ENCODE results near the gene CDC42. TPM values are rescaled to one million over a fixed set of nuclear protein-coding genes. Genes with fewer than 3 reads are reported as not detected.

CDC42 gene
- total RNA-seq, 1 donor from 2014 or later: 366 TPM

- Mint-ChIP-seq H3K36me3 (ENCODE audit: low read depth, unreplicated experiment) (peaks cover 12% of the 10 kb centered on the region), H3K4me3 (ENCODE audit: unreplicated experiment) (no peak overlapping the region), H3K27me3 (ENCODE audit: low read depth, unreplicated experiment) (no peaks in the 10 kb centered on the region), H3K9me3 (ENCODE audit: unreplicated experiment) (no peaks in the 10 kb centered on the region), H3K27ac (ENCODE audit: unreplicated experiment) (peak overlapping the region; percentile 75), H3K4me1 (ENCODE audit: low read depth, unreplicated experiment) (peaks cover 37% of the 10 kb centered on the region)
- TF ChIP-seq EZH2 (IDR thresholded peaks at IDR 0.05; ENCODE audit: insufficient read depth, low read length) (no peak), CTCF (IDR thresholded peaks at IDR 0.05; ENCODE audit: insufficient read depth, low read depth, low read length) (no peak)
- Histone ChIP-seq H3K4me3 (ENCODE audit: insufficient read depth, low read depth, low read length) (no peak overlapping the region), H3K36me3 (ENCODE audit: insufficient read depth, low read length) (peaks cover 23% of the 10 kb centered on the region), H3K9ac (ENCODE audit: low read length) (no peak overlapping the region), H3K4me2 (ENCODE audit: low read length) (no peak overlapping the region), H3K4me1 (ENCODE audit: insufficient read depth, low read length) (peaks cover 5% of the 10 kb centered on the region), H2AFZ (ENCODE audit: low read depth, low read length) (no peak overlapping the region), H3K9me3 (ENCODE audit: insufficient read depth, low read depth, low read length) (no peaks in the 10 kb centered on the region), H3K79me2 (ENCODE audit: insufficient read depth, low read length) (peaks cover 100% of the 10 kb centered on the region), H4K20me1 (ENCODE audit: insufficient read depth, low read length) (peaks cover 99% of the 10 kb centered on the region), H3K27me3 (ENCODE audit: insufficient read depth, low read length) (no peaks in the 10 kb centered on the region), H3K27ac (ENCODE audit: low read depth, low read length) (no peak overlapping the region)
- FAIRE-seq: no peak
- no peak for DNase-seq (ENCODE audit: low read depth)
Measured at GRCh38 chr1:22076346-22076745, 23.8 kb downstream of the CDC42 start.

GRCh38 chr1:22077728-22078127 is 25.2 kb downstream of the CDC42 start:
- Mint-ChIP-seq H3K4me3 (ENCODE audit: unreplicated experiment) (peak overlapping the region; percentile 20), H3K27ac (ENCODE audit: unreplicated experiment) (no peak overlapping the region), H3K4me1 (ENCODE audit: low read depth, unreplicated experiment) (peaks cover 33% of the 10 kb centered on the region), H3K27me3 (ENCODE audit: low read depth, unreplicated experiment) (no peaks in the 10 kb centered on the region), H3K9me3 (ENCODE audit: unreplicated experiment) (no peaks in the 10 kb centered on the region), H3K36me3 (ENCODE audit: low read depth, unreplicated experiment) (peaks cover 14% of the 10 kb centered on the region)
- H3K4me1 ChIP-seq (ENCODE audit: insufficient read depth, low read length): peaks cover 5% of the 10 kb centered on the region
- DNase-seq (ENCODE audit: low read depth): peak; percentile 42
- H3K4me2 ChIP-seq (ENCODE audit: low read length): no peak overlapping the region
- H3K79me2 ChIP-seq (ENCODE audit: insufficient read depth, low read length): peaks cover 100% of the 10 kb centered on the region
- H3K27me3 ChIP-seq (ENCODE audit: insufficient read depth, low read length): no peaks in the 10 kb centered on the region
- H3K4me3 ChIP-seq (ENCODE audit: insufficient read depth, low read depth, low read length): no peak overlapping the region
- H2AFZ ChIP-seq (ENCODE audit: low read depth, low read length): no peak overlapping the region
- H3K9me3 ChIP-seq (ENCODE audit: insufficient read depth, low read depth, low read length): no peaks in the 10 kb centered on the region
- peaks cover 100% of the 10 kb centered on the region for H4K20me1 ChIP-seq (ENCODE audit: insufficient read depth, low read length)
- H3K36me3 ChIP-seq (ENCODE audit: insufficient read depth, low read length): peaks cover 33% of the 10 kb centered on the region
- TF ChIP-seq EZH2 (IDR thresholded peaks at IDR 0.05; ENCODE audit: insufficient read depth, low read length): no peak
- TF ChIP-seq CTCF (IDR thresholded peaks at IDR 0.05; ENCODE audit: insufficient read depth, low read depth, low read length): no peak
- peak overlapping the region; percentile 26 for H3K9ac ChIP-seq (ENCODE audit: low read length)
- FAIRE-seq: no peak
- H3K27ac ChIP-seq (ENCODE audit: low read depth, low read length): peak overlapping the region; percentile 22

GRCh38 chr1:22078133-22078532 is 25.6 kb downstream of the CDC42 start:
- peaks cover 33% of the 10 kb centered on the region for H3K4me1 Mint-ChIP-seq (ENCODE audit: low read depth, unreplicated experiment)
- no peak overlapping the region for H3K27ac Mint-ChIP-seq (ENCODE audit: unreplicated experiment)
- Histone ChIP-seq H3K9ac (ENCODE audit: low read length) (no peak overlapping the region), H3K36me3 (ENCODE audit: insufficient read depth, low read length) (peaks cover 33% of the 10 kb centered on the region), H2AFZ (ENCODE audit: low read depth, low read length) (no peak overlapping the region), H3K27ac (ENCODE audit: low read depth, low read length) (no peak overlapping the region), H3K9me3 (ENCODE audit: insufficient read depth, low read depth, low read length) (no peaks in the 10 kb centered on the region), H4K20me1 (ENCODE audit: insufficient read depth, low read length) (peaks cover 99% of the 10 kb centered on the region), H3K4me3 (ENCODE audit: insufficient read depth, low read depth, low read length) (no peak overlapping the region), H3K4me2 (ENCODE audit: low read length) (no peak overlapping the region), H3K4me1 (ENCODE audit: insufficient read depth, low read length) (peaks cover 5% of the 10 kb centered on the region), H3K27me3 (ENCODE audit: insufficient read depth, low read length) (no peaks in the 10 kb centered on the region), H3K79me2 (ENCODE audit: insufficient read depth, low read length) (peaks cover 100% of the 10 kb centered on the region)
- TF ChIP-seq EZH2 (IDR thresholded peaks at IDR 0.05; ENCODE audit: insufficient read depth, low read length): no peak
- no peak for TF ChIP-seq CTCF (IDR thresholded peaks at IDR 0.05; ENCODE audit: insufficient read depth, low read depth, low read length)
- H3K4me3 Mint-ChIP-seq (ENCODE audit: unreplicated experiment): peak overlapping the region; percentile 20
- H3K9me3 Mint-ChIP-seq (ENCODE audit: unreplicated experiment): no peaks in the 10 kb centered on the region
- no peaks in the 10 kb centered on the region for H3K27me3 Mint-ChIP-seq (ENCODE audit: low read depth, unreplicated experiment)
- FAIRE-seq (no peak), DNase-seq (ENCODE audit: low read depth) (no peak)
- H3K36me3 Mint-ChIP-seq (ENCODE audit: low read depth, unreplicated experiment): peaks cover 14% of the 10 kb centered on the region

Data from astrocyte (in vitro differentiated cells and primary cell).